GM21381 (cell line): ENCODE results near the gene WSB1.

Experiments
- ATAC-seq: cut with Tn5 transposase; IDR thresholded peaks from one replicate; pipeline ENCODE4 v1.9.1; 2021; ENCODE audit warnings: mild to moderate bottlenecking, moderate library complexity; ENCODE audit not compliant: unreplicated experiment

The WSB1 gene

GRCh38 chr17:27332485-27333409, 38.8 kb downstream of the WSB1 start:
- ATAC-seq: peak; percentile 86

- ATAC-seq: no peak
Observed at GRCh38 chr17:27333410-27333980, 39.6 kb downstream of the WSB1 start.

GRCh38 chr17:27336184-27336583, 42.3 kb downstream of the WSB1 start:
- ATAC-seq: no peak

GRCh38 chr17:27338536-27338985, 44.6 kb downstream of the WSB1 start:
- ATAC-seq: peak; percentile 62

- ATAC-seq: peak; percentile 61
Observed at GRCh38 chr17:27339198-27339835, 45.4 kb downstream of the WSB1 start.

GRCh38 chr17:27339836-27340550, 46.1 kb downstream of the WSB1 start:
- no peak for ATAC-seq

GRCh38 chr17:27340575-27340974, 46.7 kb downstream of the WSB1 start:
- no peak for ATAC-seq

- no peak for ATAC-seq
Observed at GRCh38 chr17:27341041-27341471, 47.1 kb downstream of the WSB1 start.

- ATAC-seq: no peak
Observed at GRCh38 chr17:27342059-27342458, 48.1 kb downstream of the WSB1 start.

- ATAC-seq: no peak
Observed at GRCh38 chr17:27343294-27343693, 49.4 kb downstream of the WSB1 start.

- no peak for ATAC-seq
Observed at GRCh38 chr17:27343977-27344607, 50.2 kb downstream of the WSB1 start.

- ATAC-seq: no peak
Observed at GRCh38 chr17:27345141-27345904, 51.4 kb downstream of the WSB1 start.

GRCh38 chr17:27346228-27346899, 52.5 kb downstream of the WSB1 start:
- no peak for ATAC-seq

GRCh38 chr17:27348196-27348595, 54.3 kb downstream of the WSB1 start:
- no peak for ATAC-seq

GRCh38 chr17:27349540-27350021, 55.7 kb downstream of the WSB1 start:
- no peak for ATAC-seq

- ATAC-seq: no peak
Observed at GRCh38 chr17:27351759-27352158, 57.8 kb downstream of the WSB1 start.

GRCh38 chr17:27352448-27353032, 58.6 kb downstream of the WSB1 start:
- ATAC-seq: no peak

- ATAC-seq: no peak
Observed at GRCh38 chr17:27353033-27353460, 59.1 kb downstream of the WSB1 start.
